PC-9 (cell line): Measurements from ENCODE around the gene ABCG4. TPM values are rescaled to one million over a fixed set of nuclear protein-coding genes. Genes with fewer than 3 reads are reported as not detected.
"Not testable (repeated sequence)": the region's sequence is repeated elsewhere in the genome, so short reads cannot be mapped to it uniquely, and the experiment has no call there.

ENCODE experiments used
- BruUV-seq: library from RNA; stranded (reverse); fragments of 400-500 nt; replicated peaks from 2 replicates; lab custom pipeline; 2021; lab: Mats Ljungman, UMichigan
- CTCF ChIA-PET: fragments of 300-600 bp; sonication (Branson Sonifier 250); formaldehyde crosslinking; loops from one replicate; lab custom pipeline; 2022; ENCODE audit warnings: antibody characterized with exemption; lab: Charles Lee
- POLR2A ChIA-PET: fragments of 300-600 bp; sonication (Branson Sonifier 250); formaldehyde crosslinking; loops from one replicate; lab custom pipeline; 2022; ENCODE audit warnings: antibody characterized with exemption; ENCODE audit not compliant: unreplicated experiment; lab: Charles Lee
- DNase-seq, 2 experiments: peaks; one replicate each; pipeline versions ENCODE4 v3.0.0 to v3.0.0-alpha.2; 2015 to 2022; ENCODE audit warnings: mixed read lengths in 1 of 2
- H2AFZ ChIP-seq: fragments of 200-600 bp; sonication (generic); 2 replicates; pipeline ENCODE4 v1.8.1; 2017; ENCODE audit warnings: antibody characterized with exemption
- H3F3A ChIP-seq: fragments of 200-600 bp; sonication (generic); 2 replicates; pipeline ENCODE4 v1.8.1; 2017; ENCODE audit warnings: antibody characterized with exemption, mild to moderate bottlenecking, low read depth; ENCODE audit not compliant: insufficient read depth
- H3K27ac ChIP-seq: fragments of 200-600 bp; sonication (generic); 2 replicates; pipeline ENCODE4 v1.6.1; 2016; ENCODE audit warnings: mixed run types
- H3K27me3 ChIP-seq: fragments of 200-600 bp; sonication (generic); 2 replicates; pipeline ENCODE4 v1.6.1; 2016; ENCODE audit warnings: low read depth, mixed run types; ENCODE audit not compliant: insufficient read depth
- H3K36me3 ChIP-seq: fragments of 200-600 bp; sonication (generic); 2 replicates; pipeline ENCODE4 v1.6.1; 2016; ENCODE audit warnings: low read depth, mixed run types
- H3K4me1 ChIP-seq: fragments of 200-600 bp; sonication (generic); replicated peaks from 2 replicates; pipeline ENCODE4 v1.6.1; 2016; ENCODE audit warnings: mixed run types; ENCODE audit not compliant: insufficient read depth
- H3K4me2 ChIP-seq: fragments of 200-600 bp; sonication (generic); 2 replicates; pipeline ENCODE4 v1.6.1; 2017; ENCODE audit warnings: mixed run types
- H3K4me3 ChIP-seq: fragments of 200-600 bp; sonication (generic); 2 replicates; pipeline ENCODE4 v1.6.1; 2016; ENCODE audit warnings: mixed run types
- H3K79me2 ChIP-seq: fragments of 200-600 bp; sonication (generic); 2 replicates; pipeline ENCODE4 v1.6.1; 2017; ENCODE audit warnings: low read depth, mixed run types
- H3K9me2 ChIP-seq: fragments of 200-600 bp; sonication (generic); 2 replicates; pipeline ENCODE4 v1.8.1; 2017; ENCODE audit warnings: mild to moderate bottlenecking; ENCODE audit not compliant: insufficient read depth
- H3K9me3 ChIP-seq: fragments of 200-600 bp; sonication (generic); 2 replicates; pipeline ENCODE4 v1.8.1; 2016; ENCODE audit warnings: low read depth; ENCODE audit not compliant: insufficient read depth
- H4K20me1 ChIP-seq: fragments of 200-600 bp; sonication (generic); 2 replicates; pipeline ENCODE4 v1.8.1; 2017; ENCODE audit not compliant: insufficient read depth
- CTCF ChIP-seq: fragments of 200-600 bp; sonication (generic); conservative IDR thresholded peaks from 2 replicates; pipeline ENCODE4 v1.6.1; 2017; ENCODE audit warnings: mixed run types, antibody characterized with exemption, mild to moderate bottlenecking, moderate library complexity
- EZH2 ChIP-seq: fragments of 200-600 bp; sonication (generic); IDR thresholded peaks from 2 replicates; pipeline ENCODE4 v1.8.0; 2017; ENCODE audit warnings: antibody characterized with exemption, low read depth
- intact Hi-C: fragments of 100-400 bp; cut with micrococcal nuclease; formaldehyde crosslinking; loops from one replicate; pipeline ENCODE4 v1.10.0; 2022; ENCODE audit not compliant: unreplicated experiment
- total RNA-seq: library from RNA; stranded (reverse); gene quantifications from 2 replicates; pipeline ENCODE4 v1.2.3, GENCODE V29; 2021

Gene ABCG4
- total RNA-seq, 1 experiment from 2014 or later = 0.11 TPM

DNA sequence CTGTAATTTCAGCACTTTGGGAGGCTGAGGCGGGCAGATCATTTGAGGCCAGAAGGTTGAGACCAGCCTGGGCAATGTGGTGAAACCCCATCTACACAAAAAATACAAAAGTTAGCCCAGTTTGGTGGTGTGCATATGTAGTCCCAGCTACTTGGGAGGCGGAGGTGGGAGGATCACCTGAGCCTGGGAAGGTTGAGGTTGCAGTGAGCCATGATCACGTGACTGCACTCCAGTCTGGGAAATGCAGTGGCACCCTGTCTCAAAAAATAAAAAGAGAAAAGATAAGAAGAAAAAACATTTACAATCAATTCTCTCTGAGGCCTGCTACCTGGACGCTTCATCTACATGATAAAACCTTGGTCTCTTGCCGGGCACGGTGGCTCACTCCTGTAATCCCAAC, 50.1 kb downstream of the ABCG4 start:
- Histone ChIP-seq H3K36me3 (no peaks in the 10 kb centered on the region), H3K4me3 (no peak overlapping the region), H3K27ac (no peak overlapping the region), H3K9me2 (no peaks in the 10 kb centered on the region), H3K4me2 (no peak overlapping the region), H3F3A (peaks cover 6% of the 10 kb centered on the region; the same call in 1 of the 2 replicates), H2AFZ (no peak overlapping the region), H3K27me3 (no peaks in the 10 kb centered on the region), H4K20me1 (no peaks in the 10 kb centered on the region), H3K79me2 (no peaks in the 10 kb centered on the region), H3K4me1 (peaks cover 9% of the 10 kb centered on the region), H3K9me3 (no peaks in the 10 kb centered on the region)
- ChIA-PET CTCF (no interaction called here), POLR2A (no interaction called here)
- DNase-seq = no peak
- TF ChIP-seq CTCF (no peak), EZH2 (no peak)
- BruUV-seq = no TSS peak
- intact Hi-C loops = loop anchor here (5.0 kb wide), 1 partner anchor 182 kb away; the partner anchor contains the start of genes RPS25 and TRAPPC4

DNA sequence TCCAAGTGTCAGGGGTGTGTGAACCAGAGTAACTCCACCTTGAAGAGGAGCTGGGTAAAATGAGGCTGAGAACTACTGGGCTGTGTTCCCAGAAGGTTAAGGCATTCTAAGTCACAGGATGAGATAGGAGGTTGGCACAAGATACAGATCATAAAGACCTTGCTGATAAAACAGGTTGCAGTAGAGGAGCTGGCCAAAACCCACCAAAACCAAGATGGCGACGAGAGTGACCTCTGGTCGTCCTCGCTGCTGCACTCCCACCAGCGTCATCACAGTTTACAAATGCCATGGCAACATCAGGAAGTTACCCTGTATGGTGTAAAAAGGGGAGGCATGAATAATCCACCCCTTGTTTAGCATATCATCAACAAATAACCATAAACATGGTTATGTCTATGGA, 52.4 kb downstream of the ABCG4 start:
- H3K4me2 ChIP-seq, H3K27ac ChIP-seq, H3K9me2 ChIP-seq, CTCF ChIA-PET, H3K4me3 ChIP-seq, H4K20me1 ChIP-seq, H3K79me2 ChIP-seq, H3F3A ChIP-seq, BruUV-seq, H3K9me3 ChIP-seq, H3K36me3 ChIP-seq, intact Hi-C loops, POLR2A ChIA-PET, H3K27me3 ChIP-seq, DNase-seq, H2AFZ ChIP-seq: not testable (repeated sequence)
- H3K4me1 ChIP-seq = peaks cover 14% of the 10 kb centered on the region

- H3K79me2 ChIP-seq = peaks cover 12% of the 10 kb centered on the region
- intact Hi-C loops = no loop called here
- no peak overlapping the region for H3K4me3 ChIP-seq
- no peak overlapping the region for H3K4me2 ChIP-seq
- H2AFZ ChIP-seq = no peak overlapping the region
- no TSS peak for BruUV-seq
- CTCF ChIA-PET = no interaction called here
- no peak overlapping the region for H3K27ac ChIP-seq
- peaks cover 14% of the 10 kb centered on the region for H3K4me1 ChIP-seq
- POLR2A ChIA-PET = no interaction called here
- no peaks in the 10 kb centered on the region for H3K27me3 ChIP-seq
- TF ChIP-seq CTCF (no peak), EZH2 (no peak)
- no peaks in the 10 kb centered on the region for H3K9me2 ChIP-seq
- DNase-seq = no peak
- peaks cover 6% of the 10 kb centered on the region for H3F3A ChIP-seq
- H3K36me3 ChIP-seq = no peaks in the 10 kb centered on the region
- 0 out of 2 replicates have a peak, but pooled peaks cover under 1% of the 10 kb centered on the region for H4K20me1 ChIP-seq
- H3K9me3 ChIP-seq = no peaks in the 10 kb centered on the region
Measured at GRCh38 chr11:119202554-119202953, 53.7 kb downstream of the ABCG4 start.

GRCh38 chr11:119204066-119204465, 55.2 kb downstream of the ABCG4 start:
- intact Hi-C loops = no loop called here
- Histone ChIP-seq H2AFZ (no peak overlapping the region), H3K27me3 (no peaks in the 10 kb centered on the region), H3K4me1 (peaks cover 26% of the 10 kb centered on the region), H3K9me3 (no peaks in the 10 kb centered on the region), H3K4me2 (no peak overlapping the region), H3K79me2 (peaks cover 27% of the 10 kb centered on the region), H4K20me1 (0 out of 2 replicates have a peak, but pooled peaks cover 4% of the 10 kb centered on the region), H3F3A (peaks cover 6% of the 10 kb centered on the region), H3K36me3 (no peaks in the 10 kb centered on the region), H3K9me2 (no peaks in the 10 kb centered on the region), H3K27ac (no peak overlapping the region), H3K4me3 (no peak overlapping the region)
- ChIA-PET CTCF (no interaction called here), POLR2A (interaction anchor here (0.7 kb wide), 1 partner anchor 40 kb away, joined by 5 read pairs; no protein-coding TSS in a partner anchor)
- no peak for TF ChIP-seq EZH2
- BruUV-seq = no TSS peak
- DNase-seq = no peak
